HL-60 (cell line): ENCODE results near the gene SLC8A2.

Source experiments
- POLR2AphosphoS5 ChIP-seq: IDR thresholded peaks from 2 replicates; pipeline ENCODE4 v1.6.1; 2012; ENCODE audit warnings: low read depth
- SPI1 ChIP-seq: IDR thresholded peaks from 2 replicates; pipeline ENCODE4 v1.6.1; 2012; ENCODE audit warnings: low read depth, mild to moderate bottlenecking, borderline replicate concordance
- TF ChIP-seq, protein P1 (sequence below): IDR thresholded peaks from one replicate; pipeline ENCODE4 v1.5.1; 2011; ENCODE audit warnings: low read length, control low read depth, inconsistent platforms; ENCODE audit not compliant: insufficient read depth
- TF ChIP-seq, protein P2 (sequence below): IDR thresholded peaks from 2 replicates; pipeline ENCODE4 v1.6.1; 2012; ENCODE audit warnings: low read depth; ENCODE audit not compliant: insufficient replicate concordance

- TF ChIP-seq, protein P1, sequence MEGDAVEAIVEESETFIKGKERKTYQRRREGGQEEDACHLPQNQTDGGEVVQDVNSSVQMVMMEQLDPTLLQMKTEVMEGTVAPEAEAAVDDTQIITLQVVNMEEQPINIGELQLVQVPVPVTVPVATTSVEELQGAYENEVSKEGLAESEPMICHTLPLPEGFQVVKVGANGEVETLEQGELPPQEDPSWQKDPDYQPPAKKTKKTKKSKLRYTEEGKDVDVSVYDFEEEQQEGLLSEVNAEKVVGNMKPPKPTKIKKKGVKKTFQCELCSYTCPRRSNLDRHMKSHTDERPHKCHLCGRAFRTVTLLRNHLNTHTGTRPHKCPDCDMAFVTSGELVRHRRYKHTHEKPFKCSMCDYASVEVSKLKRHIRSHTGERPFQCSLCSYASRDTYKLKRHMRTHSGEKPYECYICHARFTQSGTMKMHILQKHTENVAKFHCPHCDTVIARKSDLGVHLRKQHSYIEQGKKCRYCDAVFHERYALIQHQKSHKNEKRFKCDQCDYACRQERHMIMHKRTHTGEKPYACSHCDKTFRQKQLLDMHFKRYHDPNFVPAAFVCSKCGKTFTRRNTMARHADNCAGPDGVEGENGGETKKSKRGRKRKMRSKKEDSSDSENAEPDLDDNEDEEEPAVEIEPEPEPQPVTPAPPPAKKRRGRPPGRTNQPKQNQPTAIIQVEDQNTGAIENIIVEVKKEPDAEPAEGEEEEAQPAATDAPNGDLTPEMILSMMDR, result no peak
- TF ChIP-seq SPI1 (no peak), POLR2AphosphoS5 (no peak)
- TF ChIP-seq, protein P2, sequence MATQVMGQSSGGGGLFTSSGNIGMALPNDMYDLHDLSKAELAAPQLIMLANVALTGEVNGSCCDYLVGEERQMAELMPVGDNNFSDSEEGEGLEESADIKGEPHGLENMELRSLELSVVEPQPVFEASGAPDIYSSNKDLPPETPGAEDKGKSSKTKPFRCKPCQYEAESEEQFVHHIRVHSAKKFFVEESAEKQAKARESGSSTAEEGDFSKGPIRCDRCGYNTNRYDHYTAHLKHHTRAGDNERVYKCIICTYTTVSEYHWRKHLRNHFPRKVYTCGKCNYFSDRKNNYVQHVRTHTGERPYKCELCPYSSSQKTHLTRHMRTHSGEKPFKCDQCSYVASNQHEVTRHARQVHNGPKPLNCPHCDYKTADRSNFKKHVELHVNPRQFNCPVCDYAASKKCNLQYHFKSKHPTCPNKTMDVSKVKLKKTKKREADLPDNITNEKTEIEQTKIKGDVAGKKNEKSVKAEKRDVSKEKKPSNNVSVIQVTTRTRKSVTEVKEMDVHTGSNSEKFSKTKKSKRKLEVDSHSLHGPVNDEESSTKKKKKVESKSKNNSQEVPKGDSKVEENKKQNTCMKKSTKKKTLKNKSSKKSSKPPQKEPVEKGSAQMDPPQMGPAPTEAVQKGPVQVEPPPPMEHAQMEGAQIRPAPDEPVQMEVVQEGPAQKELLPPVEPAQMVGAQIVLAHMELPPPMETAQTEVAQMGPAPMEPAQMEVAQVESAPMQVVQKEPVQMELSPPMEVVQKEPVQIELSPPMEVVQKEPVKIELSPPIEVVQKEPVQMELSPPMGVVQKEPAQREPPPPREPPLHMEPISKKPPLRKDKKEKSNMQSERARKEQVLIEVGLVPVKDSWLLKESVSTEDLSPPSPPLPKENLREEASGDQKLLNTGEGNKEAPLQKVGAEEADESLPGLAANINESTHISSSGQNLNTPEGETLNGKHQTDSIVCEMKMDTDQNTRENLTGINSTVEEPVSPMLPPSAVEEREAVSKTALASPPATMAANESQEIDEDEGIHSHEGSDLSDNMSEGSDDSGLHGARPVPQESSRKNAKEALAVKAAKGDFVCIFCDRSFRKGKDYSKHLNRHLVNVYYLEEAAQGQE, result no peak
These were observed 28.4 kb downstream of the SLC8A2 start for GRCh38 chr19:47443331-47443730.
